DOHH2 (cell line): ENCODE data around the gene GPD2.

Experiments
- H3F3A ChIP-seq: fragments of 200-600 bp; sonication (generic), shearing (Covaris generic); 2 replicates; pipeline ENCODE4 v1.6.0; 2016; ENCODE audit warnings: antibody characterized with exemption, mild to moderate bottlenecking; ENCODE audit not compliant: control insufficient read depth, insufficient read depth
- H3K27ac ChIP-seq: fragments of 200-600 bp; sonication (generic); 2 replicates; pipeline ENCODE4 v1.5.1; 2014; ENCODE audit warnings: low read depth, mild to moderate bottlenecking, low read length, moderate library complexity
- H3K27me3 ChIP-seq: fragments of 200-600 bp; sonication (generic); 2 replicates; pipeline ENCODE4 v1.6.1; 2014; ENCODE audit warnings: mild to moderate bottlenecking, low read length, mixed read lengths; ENCODE audit not compliant: control insufficient read depth
- H3K36me3 ChIP-seq: fragments of 200-600 bp; sonication (generic); 2 replicates; pipeline ENCODE4 v1.6.1; 2014; ENCODE audit warnings: mild to moderate bottlenecking, low read length, moderate library complexity, mixed read lengths; ENCODE audit not compliant: control insufficient read depth
- H3K4me1 ChIP-seq: fragments of 200-600 bp; sonication (generic); 2 replicates; pipeline ENCODE4 v1.6.1; 2014; ENCODE audit warnings: mild to moderate bottlenecking, low read length, mixed read lengths; ENCODE audit not compliant: control insufficient read depth
- H3K4me2 ChIP-seq: fragments of 200-600 bp; sonication (generic); 2 replicates; pipeline ENCODE4 v1.6.0; 2014; ENCODE audit warnings: mild to moderate bottlenecking, low read length, moderate library complexity
- H3K4me3 ChIP-seq: fragments of 200-600 bp; sonication (generic); 2 replicates; pipeline ENCODE4 v1.5.1; 2014; ENCODE audit warnings: mild to moderate bottlenecking, low read length, mixed read lengths
- H3K79me2 ChIP-seq: fragments of 200-600 bp; sonication (generic); 2 replicates; pipeline ENCODE4 v1.6.1; 2014; ENCODE audit warnings: mild to moderate bottlenecking, low read length, mixed read lengths; ENCODE audit not compliant: control insufficient read depth
- H3K9me2 ChIP-seq: fragments of 200-600 bp; sonication (generic); replicated peaks from 2 replicates; pipeline ENCODE4 v1.6.1; 2014; ENCODE audit warnings: mild to moderate bottlenecking, low read length, mixed read lengths; ENCODE audit not compliant: control insufficient read depth
- H3K9me3 ChIP-seq: fragments of 200-600 bp; sonication (generic); 2 replicates; pipeline ENCODE4 v1.6.1; 2014; ENCODE audit warnings: antibody characterized with exemption, low read length, mixed read lengths; ENCODE audit not compliant: control insufficient read depth, insufficient read depth
- H4K20me1 ChIP-seq: fragments of 200-600 bp; sonication (generic); 2 replicates; pipeline ENCODE4 v1.6.0; 2014; ENCODE audit warnings: low read depth, mild to moderate bottlenecking, antibody characterized with exemption, low read length, moderate library complexity; ENCODE audit not compliant: control insufficient read depth, insufficient read depth
- EZH2phosphoT487 ChIP-seq: fragments of 200-600 bp; sonication (generic); IDR thresholded peaks from 2 replicates; pipeline ENCODE4 v1.6.1; 2017; ENCODE audit warnings: borderline replicate concordance, mild to moderate bottlenecking, antibody characterized with exemption, low read length, moderate library complexity, mixed read lengths
- TF ChIP-seq, protein P1 (sequence below): fragments of 200-600 bp; sonication (generic); IDR thresholded peaks from one replicate; pipeline ENCODE4 v1.5.1; 2014; ENCODE audit warnings: antibody characterized with exemption, mild to moderate bottlenecking, low read depth, low read length; ENCODE audit not compliant: poor library complexity, severe bottlenecking

Gene GPD2

DNA sequence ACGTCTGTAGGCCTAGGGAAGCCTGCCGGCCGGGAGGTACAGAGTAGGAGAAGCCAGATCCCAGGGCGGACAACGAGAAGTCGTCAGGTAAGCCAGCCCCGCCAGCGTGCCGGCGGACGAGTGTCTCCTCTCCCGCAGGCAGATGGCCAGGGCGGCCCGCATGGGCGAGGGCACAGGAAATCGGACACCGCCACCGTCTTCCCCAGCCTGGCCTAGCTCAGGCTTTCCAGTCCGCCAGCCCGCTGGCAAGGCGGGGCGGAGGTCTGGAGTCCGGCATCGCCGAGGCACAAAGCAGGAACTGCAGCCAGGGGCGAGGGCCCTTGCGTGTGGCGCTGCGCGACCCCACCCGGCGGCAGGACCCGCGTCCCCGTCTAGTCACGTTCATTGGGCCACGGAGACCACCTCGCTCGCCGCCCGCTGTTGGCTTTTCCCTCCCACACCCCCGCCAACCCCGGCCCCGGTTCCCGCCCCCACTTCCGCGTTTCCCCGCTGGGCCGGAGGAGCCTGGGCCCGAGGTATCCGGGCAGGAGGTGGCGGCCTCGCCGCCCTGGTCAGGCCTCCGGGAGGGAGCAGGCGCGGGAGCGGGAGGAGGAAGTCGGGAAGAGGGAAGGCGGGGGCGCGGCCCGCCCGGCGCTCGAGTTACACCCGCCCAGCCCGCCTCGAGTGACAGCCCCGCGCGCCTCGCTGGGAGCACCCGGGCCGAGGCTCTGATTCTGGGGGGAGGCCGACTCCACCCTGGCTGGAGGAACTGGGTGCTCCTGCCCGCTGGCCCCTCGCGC, at the start of gene GPD2:
TSS of gene GPD2 (plus strand) at position 662 of the 779 bp plus-strand sequence. CDS start 39,727 bp downstream, outside the sequence.
- Histone ChIP-seq H3K79me2 (peaks cover 35% of the 10 kb centered on the region), H3F3A (peaks cover 6% of the 10 kb centered on the region), H3K36me3 (no peaks in the 10 kb centered on the region), H3K9me3 (no peaks in the 10 kb centered on the region), H4K20me1 (no peaks in the 10 kb centered on the region), H3K9me2 (no peaks in the 10 kb centered on the region), H3K27ac (peak within 1 kb of the TSS; percentile 30), H3K27me3 (no peaks in the 10 kb centered on the region), H3K4me3 (peak within 1 kb of the TSS; percentile 87), H3K4me1 (peaks cover 33% of the 10 kb centered on the region), H3K4me2 (peak within 1 kb of the TSS; percentile 93)
- TF ChIP-seq, protein P1, sequence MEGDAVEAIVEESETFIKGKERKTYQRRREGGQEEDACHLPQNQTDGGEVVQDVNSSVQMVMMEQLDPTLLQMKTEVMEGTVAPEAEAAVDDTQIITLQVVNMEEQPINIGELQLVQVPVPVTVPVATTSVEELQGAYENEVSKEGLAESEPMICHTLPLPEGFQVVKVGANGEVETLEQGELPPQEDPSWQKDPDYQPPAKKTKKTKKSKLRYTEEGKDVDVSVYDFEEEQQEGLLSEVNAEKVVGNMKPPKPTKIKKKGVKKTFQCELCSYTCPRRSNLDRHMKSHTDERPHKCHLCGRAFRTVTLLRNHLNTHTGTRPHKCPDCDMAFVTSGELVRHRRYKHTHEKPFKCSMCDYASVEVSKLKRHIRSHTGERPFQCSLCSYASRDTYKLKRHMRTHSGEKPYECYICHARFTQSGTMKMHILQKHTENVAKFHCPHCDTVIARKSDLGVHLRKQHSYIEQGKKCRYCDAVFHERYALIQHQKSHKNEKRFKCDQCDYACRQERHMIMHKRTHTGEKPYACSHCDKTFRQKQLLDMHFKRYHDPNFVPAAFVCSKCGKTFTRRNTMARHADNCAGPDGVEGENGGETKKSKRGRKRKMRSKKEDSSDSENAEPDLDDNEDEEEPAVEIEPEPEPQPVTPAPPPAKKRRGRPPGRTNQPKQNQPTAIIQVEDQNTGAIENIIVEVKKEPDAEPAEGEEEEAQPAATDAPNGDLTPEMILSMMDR = no peak
- TF ChIP-seq EZH2phosphoT487 = no peak

DNA sequence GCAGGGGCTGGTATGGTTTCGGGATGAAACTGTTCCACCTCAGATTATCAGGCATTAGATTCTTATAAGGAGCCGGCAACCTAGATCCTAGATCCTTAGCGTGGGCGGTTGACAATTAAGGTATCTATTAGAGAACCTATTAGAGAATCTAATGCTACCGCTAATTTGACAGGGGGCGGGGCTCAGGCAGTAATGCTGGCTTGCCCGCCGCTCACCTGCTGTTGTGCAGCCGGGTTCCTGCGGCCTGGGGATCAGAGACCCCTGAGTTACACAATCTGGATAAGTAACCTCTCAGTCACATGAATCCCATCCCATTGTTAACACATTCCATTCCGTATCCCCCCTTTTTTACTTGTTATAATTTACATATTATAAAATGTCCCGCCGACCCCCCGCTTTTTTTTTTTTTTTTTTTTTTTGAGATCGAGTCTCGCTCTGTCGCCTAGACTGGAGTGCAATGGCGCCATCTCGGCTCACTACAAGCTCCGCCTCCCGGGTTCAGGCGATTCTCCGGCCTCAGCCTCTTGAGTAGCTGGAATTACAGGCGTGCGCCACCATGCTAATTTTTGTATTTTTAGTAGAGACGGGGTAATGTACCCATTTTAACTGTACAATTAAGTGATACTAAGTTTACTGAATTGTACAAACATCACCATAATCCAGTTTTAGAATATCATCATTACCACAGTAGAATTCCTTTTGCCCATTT, 42.0 kb upstream of the GPD2 start:
- Histone ChIP-seq H3K9me2 (no peaks in the 10 kb centered on the region), H3K79me2 (no peaks in the 10 kb centered on the region), H3K36me3 (no peaks in the 10 kb centered on the region), H3K4me1 (peaks cover 3% of the 10 kb centered on the region; the same call in 1 of the 2 replicates), H3K4me2 (no peak overlapping the region), H3K27ac (no peak overlapping the region), H3F3A (no peaks in the 10 kb centered on the region), H4K20me1 (no peaks in the 10 kb centered on the region), H3K9me3 (no peaks in the 10 kb centered on the region), H3K27me3 (peaks cover 4% of the 10 kb centered on the region; the same call in 1 of the 2 replicates), H3K4me3 (no peak overlapping the region)
- TF ChIP-seq, protein P1 = no peak
- TF ChIP-seq EZH2phosphoT487 = no peak

DNA sequence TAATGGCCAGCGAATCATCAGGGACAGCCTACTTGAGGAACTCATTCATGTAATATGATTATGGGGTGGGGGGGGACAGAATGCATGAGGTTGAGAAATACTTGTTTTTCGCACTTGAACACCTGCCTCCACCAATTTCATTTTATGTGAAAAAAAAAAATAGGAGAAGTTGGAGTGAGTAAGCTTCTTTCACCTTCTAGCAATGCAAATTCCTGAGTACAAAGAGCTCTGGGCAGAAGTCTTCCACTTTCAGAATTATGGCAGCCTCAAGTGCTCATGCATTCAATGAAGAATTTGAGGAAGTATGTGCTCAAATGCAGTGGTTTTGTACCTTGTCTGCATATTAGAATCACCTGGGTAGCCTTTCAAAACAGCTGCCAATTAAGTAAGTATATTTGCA, 40.1 kb upstream of the GPD2 start:
- H3K36me3 ChIP-seq = no peaks in the 10 kb centered on the region
- H3K9me3 ChIP-seq = no peaks in the 10 kb centered on the region
- H3K4me3 ChIP-seq = no peak overlapping the region
- no peak overlapping the region for H3K4me2 ChIP-seq
- H3K79me2 ChIP-seq = no peaks in the 10 kb centered on the region
- H3K27ac ChIP-seq = no peak overlapping the region
- peaks cover 4% of the 10 kb centered on the region; the same call in 1 of the 2 replicates for H3K27me3 ChIP-seq
- H3F3A ChIP-seq = no peaks in the 10 kb centered on the region
- peaks cover 11% of the 10 kb centered on the region for H3K4me1 ChIP-seq
- H4K20me1 ChIP-seq = no peaks in the 10 kb centered on the region
- TF ChIP-seq EZH2phosphoT487 = no peak
- TF ChIP-seq, protein P1 = no peak
- no peaks in the 10 kb centered on the region for H3K9me2 ChIP-seq
